OCI-LY7 (cell line): ENCODE results near the gene TACR2. TPM values are rescaled to one million over a fixed set of nuclear protein-coding genes. Genes with fewer than 3 reads are reported as not detected.

Experiments used
- BruUV-seq: library from RNA; stranded (reverse); fragments of 400-500 nt; replicated peaks from 2 replicates; lab custom pipeline; 2021; lab: Mats Ljungman, UMichigan
- CTCF ChIA-PET: fragments of 300-600 bp; sonication (Branson Sonifier 250); formaldehyde crosslinking; loops from one replicate; lab custom pipeline; 2022; ENCODE audit warnings: antibody characterized with exemption; ENCODE audit not compliant: unreplicated experiment; lab: Charles Lee
- POLR2A ChIA-PET: fragments of 300-600 bp; sonication (Branson Sonifier 250); formaldehyde crosslinking; loops from one replicate; lab custom pipeline; 2022; ENCODE audit warnings: antibody characterized with exemption; lab: Charles Lee
- DNase-seq: peaks from one replicate; pipeline ENCODE4 v3.0.0-alpha.2; 2015; ENCODE audit warnings: low spot score
- H2AFZ ChIP-seq: fragments of 200-600 bp; sonication (generic), shearing (Covaris generic); 2 replicates; pipeline ENCODE4 v1.6.1; 2014; ENCODE audit warnings: mild to moderate bottlenecking, antibody characterized with exemption, low read length, moderate library complexity
- H3K27ac ChIP-seq: fragments of 200-600 bp; sonication (generic); 2 replicates; pipeline ENCODE4 v1.5.1; 2014; ENCODE audit warnings: mixed run types, low read depth, mild to moderate bottlenecking, moderate library complexity, low read length, inconsistent platforms; ENCODE audit not compliant: poor library complexity, severe bottlenecking
- H3K36me3 ChIP-seq: fragments of 200-600 bp; sonication (generic); 2 replicates; pipeline ENCODE4 v1.6.1; 2014; ENCODE audit warnings: mild to moderate bottlenecking, antibody characterized with exemption, low read length, moderate library complexity, mixed read lengths; ENCODE audit not compliant: insufficient read depth
- H3K4me1 ChIP-seq: fragments of 200-600 bp; sonication (generic); 2 replicates; pipeline ENCODE4 v1.5.1; 2014; ENCODE audit warnings: mild to moderate bottlenecking, low read length; ENCODE audit not compliant: insufficient read depth, poor library complexity, severe bottlenecking
- H3K4me2 ChIP-seq: fragments of 200-600 bp; sonication (generic); 2 replicates; pipeline ENCODE4 v1.6.1; 2014; ENCODE audit warnings: mild to moderate bottlenecking, low read length
- H3K4me3 ChIP-seq: fragments of 200-600 bp; sonication (generic); 2 replicates; pipeline ENCODE4 v1.5.1; 2014; ENCODE audit warnings: mild to moderate bottlenecking, low read depth, low read length; ENCODE audit not compliant: poor library complexity, severe bottlenecking
- H3K79me2 ChIP-seq: fragments of 200-600 bp; sonication (generic); 2 replicates; pipeline ENCODE4 v1.6.1; 2016; ENCODE audit warnings: low read depth, mild to moderate bottlenecking, low read length, moderate library complexity, mixed read lengths; ENCODE audit not compliant: insufficient read depth
- H3K9me2 ChIP-seq: fragments of 200-600 bp; sonication (generic); 2 replicates; pipeline ENCODE4 v1.6.1; 2016; ENCODE audit warnings: mild to moderate bottlenecking, low read length, mixed read lengths; ENCODE audit not compliant: insufficient read depth
- H3K9me3 ChIP-seq: fragments of 200-600 bp; sonication (generic); 2 replicates; pipeline ENCODE4 v1.6.1; 2014; ENCODE audit warnings: mild to moderate bottlenecking, mixed run types, low read length, mixed read lengths
- H4K20me1 ChIP-seq: fragments of 200-600 bp; sonication (generic); 2 replicates; pipeline ENCODE4 v1.6.1; 2014; ENCODE audit warnings: mild to moderate bottlenecking, antibody characterized with exemption, low read length, moderate library complexity, mixed read lengths; ENCODE audit not compliant: insufficient read depth
- CTCF ChIP-seq: fragments of 200-600 bp; sonication (generic); conservative IDR thresholded peaks from 2 replicates; pipeline ENCODE4 v1.5.1; 2014; ENCODE audit warnings: mild to moderate bottlenecking, antibody characterized with exemption, low read length, moderate library complexity, mixed read lengths
- EZH2phosphoT487 ChIP-seq: fragments of 200-600 bp; sonication (generic); IDR thresholded peaks from 2 replicates; pipeline ENCODE4 v1.6.1; 2018; ENCODE audit warnings: low read depth, borderline replicate concordance, mild to moderate bottlenecking, mixed run types, antibody characterized with exemption, low read length, moderate library complexity, mixed read lengths
- intact Hi-C: fragments of 100-400 bp; cut with micrococcal nuclease; formaldehyde crosslinking; loops from one replicate; pipeline ENCODE4 v1.10.0; 2022; ENCODE audit not compliant: unreplicated experiment
- total RNA-seq, 2 experiments: library from RNA; depleted of rRNA in 1 of 2; stranded (reverse); fragments of >200 nt in 1 of 2; shearing (Covaris generic) in 1 of 2; gene quantifications; 2 replicates each; pipeline ENCODE4 v1.2.3, GENCODE V29; 2014 to 2022

The TACR2 gene
- total RNA-seq, 2 experiments from 2014 or later, result not detected

- intact Hi-C loops, result loop anchor here (5.0 to 10.0 kb wide), 2 partner anchors 172 to 379 kb away; partner anchors contain the start of gene HKDC1
- Histone ChIP-seq H3K4me3 (no peak overlapping the region), H3K9me3 (no peaks in the 10 kb centered on the region), H3K36me3 (0 out of 2 replicates have a peak, but pooled peaks cover under 1% of the 10 kb centered on the region), H3K9me2 (no peaks in the 10 kb centered on the region), H4K20me1 (no peaks in the 10 kb centered on the region), H3K4me2 (no peak overlapping the region), H3K27ac (no peak overlapping the region), H3K4me1 (peaks cover 8% of the 10 kb centered on the region), H2AFZ (no peak overlapping the region), H3K79me2 (no peaks in the 10 kb centered on the region)
- CTCF ChIA-PET, result no interaction called here
- TF ChIP-seq EZH2phosphoT487 (no peak), CTCF (no peak)
- POLR2A ChIA-PET, result interaction anchor here (0.6 kb wide), 1 partner anchor 80 kb away, joined by 4 read pairs; no protein-coding TSS in a partner anchor
- no peak for DNase-seq
- no TSS peak for BruUV-seq
These were observed 22.7 kb downstream of the TACR2 start for GRCh38 chr10:69394020-69394419.

GRCh38 chr10:69392481-69393000 is 24.2 kb downstream of the TACR2 start:
- H3K4me3 ChIP-seq, result no peak overlapping the region
- DNase-seq, result peak; percentile 83
- no TSS peak for BruUV-seq
- TF ChIP-seq CTCF (peak; percentile 95), EZH2phosphoT487 (no peak)
- H3K36me3 ChIP-seq, result peaks cover 5% of the 10 kb centered on the region; the same call in 1 of the 2 replicates
- H3K4me2 ChIP-seq, result no peak overlapping the region
- intact Hi-C loops, result loop anchor here (1.0 to 10.0 kb wide), 3 partner anchors 155 to 378 kb away; partner anchors contain the start of gene HKDC1
- H2AFZ ChIP-seq, result no peak overlapping the region
- POLR2A ChIA-PET, result interaction anchor here (0.7 to 1.1 kb wide), 3 partner anchors 16 to 365 kb away, joined by 3 read pairs; no protein-coding TSS in a partner anchor
- no peaks in the 10 kb centered on the region for H3K9me3 ChIP-seq
- CTCF ChIA-PET, result interaction anchor here (0.9 to 1.1 kb wide), 2 partner anchors 152 to 154 kb away, joined by 3 read pairs; no protein-coding TSS in a partner anchor
- no peaks in the 10 kb centered on the region for H3K9me2 ChIP-seq
- H3K4me1 ChIP-seq, result peaks cover 8% of the 10 kb centered on the region
- no peaks in the 10 kb centered on the region for H3K79me2 ChIP-seq
- H3K27ac ChIP-seq, result no peak overlapping the region
- no peaks in the 10 kb centered on the region for H4K20me1 ChIP-seq

DNA sequence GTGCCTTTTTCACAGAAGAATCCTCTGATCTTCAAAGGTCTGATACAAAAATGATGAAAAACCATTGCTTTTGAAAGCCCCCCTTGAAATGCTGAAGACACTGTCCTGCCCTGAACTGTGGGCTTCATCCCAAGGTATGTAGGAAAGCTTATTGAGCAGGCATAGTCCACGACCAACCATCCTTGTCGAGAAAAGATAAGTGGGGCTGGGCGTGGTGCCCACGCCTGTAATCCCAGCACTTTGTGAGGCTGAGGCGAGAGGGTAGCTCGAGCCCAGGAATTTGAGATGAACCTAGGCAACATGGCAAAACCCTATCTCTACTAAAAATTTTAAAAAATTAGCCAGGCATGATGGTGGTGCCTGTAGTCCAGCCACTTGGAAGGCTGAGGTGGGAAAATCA is 25.6 kb downstream of the TACR2 start:
- peaks cover 8% of the 10 kb centered on the region for H3K4me1 ChIP-seq
- H3K4me3 ChIP-seq, result no peak overlapping the region
- no peaks in the 10 kb centered on the region for H3K9me2 ChIP-seq
- intact Hi-C loops, result loop anchor here (5.0 to 10.0 kb wide), 2 partner anchors 169 to 376 kb away; partner anchors contain the start of gene HKDC1
- ChIA-PET POLR2A (interaction anchor here (1.1 kb wide), 1 partner anchor 149 kb away, joined by 3 read pairs; no protein-coding TSS in a partner anchor), CTCF (interaction anchor here (0.5 kb wide), 1 partner anchor 12 kb away, joined by 3 read pairs; no protein-coding TSS in a partner anchor)
- H3K27ac ChIP-seq, result no peak overlapping the region
- TF ChIP-seq EZH2phosphoT487, result no peak
- no peak for TF ChIP-seq CTCF
- BruUV-seq, result no TSS peak
- no peaks in the 10 kb centered on the region for H3K9me3 ChIP-seq
- no peak overlapping the region for H3K4me2 ChIP-seq
- no peak overlapping the region for H2AFZ ChIP-seq
- DNase-seq, result no peak
- H4K20me1 ChIP-seq, result no peaks in the 10 kb centered on the region
- no peaks in the 10 kb centered on the region for H3K79me2 ChIP-seq
- H3K36me3 ChIP-seq, result peaks cover 5% of the 10 kb centered on the region; the same call in 1 of the 2 replicates
